GM21825 (cell line): ENCODE measurements around the gene SOD2.
"Not testable (repeated sequence)": the region's sequence is repeated elsewhere in the genome, so short reads cannot be mapped to it uniquely, and the experiment has no call there.

Experiments
- ATAC-seq: cut with Tn5 transposase; IDR thresholded peaks from one replicate; pipeline ENCODE4 v1.9.1; 2021; ENCODE audit warnings: mild to moderate bottlenecking, moderate library complexity; ENCODE audit not compliant: unreplicated experiment

The SOD2 gene

DNA sequence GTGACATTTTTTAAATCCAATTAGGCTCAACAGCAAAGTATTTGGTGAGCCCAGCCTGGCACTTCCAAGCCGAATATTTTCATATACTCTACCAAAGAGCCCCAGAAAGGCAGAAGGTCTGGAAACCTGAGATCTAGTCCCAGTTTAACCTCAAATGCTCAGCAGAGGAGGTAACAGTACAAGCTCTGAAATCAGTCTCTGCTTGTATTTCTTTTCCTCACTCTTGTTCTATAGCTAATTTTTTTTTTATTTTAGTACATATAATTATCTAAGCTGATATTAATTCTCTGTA is 9.1 kb downstream of the SOD2 start:
- ATAC-seq: no peak

DNA sequence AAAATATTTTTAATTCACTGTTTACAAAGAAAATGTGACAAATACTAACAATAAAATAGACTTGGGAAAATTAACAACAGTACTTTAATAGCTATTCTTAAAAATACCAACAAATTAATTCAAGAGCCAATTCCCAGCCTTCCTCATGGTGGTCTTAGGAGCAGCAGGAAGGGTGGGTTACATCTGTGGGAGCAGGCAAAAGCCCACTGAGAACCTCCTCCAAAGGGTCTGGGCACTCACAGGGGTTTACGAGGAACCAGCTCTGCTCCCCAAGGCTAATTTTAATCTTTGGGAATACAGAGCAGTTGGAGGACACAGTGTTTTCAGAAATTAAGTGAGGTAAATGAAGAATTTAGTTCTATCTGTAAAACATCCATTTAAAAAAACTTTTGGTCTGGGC is 10.2 kb downstream of the SOD2 start:
- ATAC-seq: no peak

DNA sequence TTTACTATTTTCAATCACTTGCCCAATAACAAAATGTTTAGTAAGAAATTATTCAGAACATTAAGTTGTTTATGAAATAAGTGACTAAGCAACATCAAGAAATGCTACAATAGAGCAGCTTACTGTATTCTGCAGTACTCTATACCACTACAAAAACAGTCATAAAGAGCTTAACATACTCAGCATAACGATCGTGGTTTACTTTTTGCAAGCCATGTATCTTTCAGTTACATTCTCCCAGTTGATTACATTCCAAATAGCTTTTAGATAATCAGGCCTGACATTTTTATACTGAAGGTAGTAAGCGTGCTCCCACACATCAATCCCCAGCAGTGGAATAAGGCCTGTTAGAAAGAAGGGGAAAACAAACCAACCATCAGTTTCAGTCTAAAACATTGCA is 10.7 kb downstream of the SOD2 start:
- ATAC-seq: no peak

- ATAC-seq: no peak
Measured at GRCh38 chr6:159681191-159681880, 11.7 kb downstream of the SOD2 start.

DNA sequence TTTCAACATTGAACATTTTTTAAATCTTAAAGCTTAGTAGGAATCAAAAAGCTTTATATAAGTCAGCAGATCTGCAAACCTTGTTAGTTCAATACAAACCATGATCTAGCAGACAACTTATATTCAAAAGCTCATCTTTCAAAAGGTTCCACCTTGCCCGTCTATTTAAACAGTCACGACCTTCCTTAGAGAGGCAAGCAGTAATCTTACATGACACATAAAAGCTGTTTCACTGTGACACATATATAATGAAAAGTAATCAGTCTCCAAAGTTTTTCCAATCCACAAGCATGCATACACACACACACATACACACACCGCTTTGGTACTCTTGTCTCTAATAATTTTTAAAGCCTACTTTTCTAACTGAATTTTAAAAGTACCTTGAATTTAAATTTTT is 12.9 kb downstream of the SOD2 start:
- ATAC-seq: no peak

- ATAC-seq: no peak
Measured at GRCh38 chr6:159679091-159680077, 13.7 kb downstream of the SOD2 start.

DNA sequence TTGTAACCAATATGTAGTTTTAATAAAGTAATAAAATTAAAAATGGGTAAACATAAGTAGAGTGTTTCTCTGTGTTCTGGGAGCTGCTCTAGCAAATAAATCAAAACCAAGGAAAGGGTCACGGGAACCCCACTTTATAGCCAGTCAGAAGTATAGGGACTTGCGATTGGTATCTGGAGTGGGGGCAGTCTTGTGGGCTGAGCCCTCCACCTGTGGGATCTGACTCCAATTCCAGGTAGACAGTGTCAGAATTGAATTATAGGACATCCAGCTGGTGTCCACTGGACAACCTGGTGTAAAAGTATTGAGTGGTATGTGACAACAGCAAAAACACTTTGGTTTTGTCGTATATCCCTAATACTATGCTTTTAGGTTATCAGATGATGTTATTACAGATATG is 14.5 kb downstream of the SOD2 start:
- ATAC-seq: no peak

DNA sequence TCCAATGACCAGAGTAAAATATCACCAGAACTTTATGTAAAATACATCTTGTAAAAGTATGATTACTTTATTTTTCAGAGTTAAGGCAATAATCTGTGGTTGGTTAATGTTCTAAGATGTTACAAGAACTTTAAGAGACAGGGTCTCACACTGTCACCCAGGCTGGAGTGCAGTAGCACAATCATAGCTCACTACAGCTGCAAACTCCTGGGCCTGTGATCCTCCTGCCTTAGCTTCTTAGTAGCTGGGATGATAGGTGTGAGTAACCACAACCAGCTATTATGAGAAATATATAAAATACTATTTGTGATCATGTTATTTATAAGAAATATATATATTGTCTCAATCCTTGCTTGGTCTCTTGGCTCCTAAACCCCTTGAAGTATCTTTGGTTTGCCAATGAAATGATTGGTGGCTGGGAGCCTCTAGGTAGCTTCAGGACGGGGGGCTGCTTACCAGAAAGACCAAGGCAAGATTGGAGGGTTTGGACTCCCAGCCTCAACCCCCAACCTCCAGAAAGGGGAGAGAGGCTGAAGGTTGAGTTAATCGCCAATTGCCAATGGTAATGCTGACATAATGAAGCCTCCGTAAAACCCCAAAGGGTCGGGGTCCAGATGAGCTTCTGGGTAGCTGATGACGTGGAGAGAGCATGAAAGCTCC is 15.4 kb downstream of the SOD2 start:
- ATAC-seq: no peak

DNA sequence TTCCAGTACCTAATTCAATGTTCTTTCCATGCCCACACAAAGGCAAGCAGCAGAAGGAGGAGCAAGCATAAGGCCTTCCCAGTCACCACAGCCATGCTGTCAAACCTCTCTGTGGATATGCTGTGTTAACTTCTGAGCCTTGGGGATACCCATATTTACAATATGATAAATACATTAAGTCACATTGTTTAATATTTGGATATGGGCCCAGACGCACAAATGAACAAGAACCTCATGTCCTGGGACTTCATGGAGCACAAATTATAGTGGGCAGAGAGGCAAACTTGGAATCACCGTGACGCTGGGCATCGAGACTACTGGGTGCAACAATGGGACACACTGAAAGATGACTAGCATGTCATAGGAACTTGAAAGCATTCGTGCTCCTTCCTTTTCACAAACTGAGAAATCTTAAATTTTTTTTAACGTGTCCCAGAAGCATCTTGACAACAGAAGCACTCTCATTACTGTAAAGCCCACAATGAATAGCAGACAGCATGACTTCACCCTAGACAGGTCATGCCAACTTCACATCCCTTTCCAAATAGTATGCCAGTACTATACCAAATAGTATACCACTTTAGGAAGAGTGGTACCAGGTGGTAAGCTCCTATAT is 16.0 kb downstream of the SOD2 start:
- no peak for ATAC-seq

DNA sequence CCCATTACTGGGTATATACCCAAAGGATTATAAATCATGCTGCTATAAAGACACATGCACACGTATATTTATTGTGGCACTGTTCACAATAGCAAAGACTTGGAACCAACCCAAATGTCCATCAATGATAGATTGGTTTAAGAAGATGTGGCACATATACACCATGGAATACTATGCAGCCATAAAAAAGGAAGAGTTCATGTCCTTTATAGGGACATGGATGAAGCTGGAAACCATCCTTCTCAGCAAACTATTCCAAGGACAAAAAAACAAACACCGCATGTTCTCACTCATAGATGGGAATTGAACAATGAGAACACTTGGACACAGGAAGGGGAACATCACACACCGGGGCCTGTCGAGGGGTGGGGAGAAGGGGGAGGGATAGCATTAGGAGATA is 16.8 kb downstream of the SOD2 start:
- not testable (repeated sequence) for ATAC-seq

DNA sequence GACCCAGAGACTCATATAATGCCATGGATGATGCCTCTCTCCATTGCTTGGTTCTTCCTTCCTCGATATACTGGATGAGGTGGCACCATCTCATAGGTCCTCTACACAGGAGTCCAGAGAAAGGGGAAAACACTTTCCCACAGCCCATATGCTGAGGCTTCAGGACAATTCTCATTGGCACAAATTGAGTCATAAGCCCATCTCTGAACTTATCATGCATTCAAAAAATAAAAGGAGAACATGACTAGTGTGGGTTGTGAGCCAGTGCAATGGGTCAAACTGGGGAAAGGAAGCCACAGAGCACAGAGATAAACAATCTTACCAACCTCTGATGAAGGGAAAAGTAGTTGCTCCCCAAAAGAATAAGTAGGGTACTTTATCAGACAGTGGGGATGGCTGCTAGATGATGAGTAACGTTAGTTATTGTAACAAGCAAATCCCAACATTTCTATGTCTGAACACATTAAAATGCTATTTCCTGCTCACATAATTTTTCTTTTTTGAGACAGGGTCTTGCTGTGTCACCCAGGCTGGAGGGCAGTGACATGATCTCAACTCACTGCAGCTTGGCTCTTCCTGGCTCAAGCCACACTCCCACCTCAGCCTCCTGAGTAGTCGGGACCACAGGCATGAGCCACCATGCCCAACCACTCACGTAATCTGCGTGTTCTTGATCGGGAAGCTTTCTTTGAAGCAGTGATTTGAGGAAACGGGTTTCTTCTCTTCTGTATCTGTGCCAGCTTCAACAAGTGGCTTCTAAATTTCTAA is 27.0 kb downstream of the SOD2 start:
- no peak for ATAC-seq

- ATAC-seq: not testable (repeated sequence)
Measured at GRCh38 chr6:159663368-159663889, 29.6 kb downstream of the SOD2 start.

DNA sequence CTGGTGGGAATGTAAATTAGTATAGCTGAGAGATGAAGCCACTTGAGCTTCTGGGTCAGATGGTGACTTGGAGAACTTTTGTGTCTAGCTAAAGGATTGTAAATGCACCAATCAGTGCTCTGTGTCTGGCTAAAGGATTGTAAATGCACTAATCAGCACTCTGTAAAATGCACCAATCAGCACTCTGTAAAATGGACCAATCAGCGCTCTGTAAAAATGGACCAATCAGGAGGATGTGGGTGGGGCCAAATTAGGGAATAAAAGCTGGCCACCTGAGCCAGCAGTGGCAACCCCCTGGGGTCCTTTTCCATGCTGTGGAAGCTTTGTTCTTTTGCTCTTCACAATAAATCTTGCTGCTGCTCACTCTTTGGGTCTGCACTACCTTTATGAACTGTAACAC is 31.1 kb downstream of the SOD2 start:
- ATAC-seq: not testable (repeated sequence)

- no peak for ATAC-seq
Measured at GRCh38 chr6:159655409-159655988, 37.5 kb downstream of the SOD2 start.

- no peak for ATAC-seq
Measured at GRCh38 chr6:159654483-159655098, 38.5 kb downstream of the SOD2 start.

DNA sequence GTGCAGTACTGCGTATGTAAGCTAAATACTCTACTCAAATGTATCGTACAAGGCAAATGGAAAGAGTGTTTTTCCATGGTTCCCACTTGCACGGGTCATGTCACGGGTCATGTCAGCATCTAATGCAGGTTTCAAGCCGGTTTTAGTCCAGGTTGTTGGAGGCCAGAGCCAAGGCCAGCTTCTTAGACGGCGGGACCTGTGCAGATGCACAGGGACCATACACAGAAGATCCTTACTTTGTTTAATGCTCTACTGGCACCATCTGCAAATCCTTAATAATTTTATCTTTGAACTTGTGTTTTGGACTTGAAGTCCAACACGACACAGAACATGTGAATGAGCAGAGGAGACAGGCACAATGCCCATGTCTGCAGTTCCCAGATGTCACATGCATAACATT is 42.7 kb downstream of the SOD2 start:
- no peak for ATAC-seq

- no peak for ATAC-seq
Measured at GRCh38 chr6:159649441-159649840, 43.6 kb downstream of the SOD2 start.

DNA sequence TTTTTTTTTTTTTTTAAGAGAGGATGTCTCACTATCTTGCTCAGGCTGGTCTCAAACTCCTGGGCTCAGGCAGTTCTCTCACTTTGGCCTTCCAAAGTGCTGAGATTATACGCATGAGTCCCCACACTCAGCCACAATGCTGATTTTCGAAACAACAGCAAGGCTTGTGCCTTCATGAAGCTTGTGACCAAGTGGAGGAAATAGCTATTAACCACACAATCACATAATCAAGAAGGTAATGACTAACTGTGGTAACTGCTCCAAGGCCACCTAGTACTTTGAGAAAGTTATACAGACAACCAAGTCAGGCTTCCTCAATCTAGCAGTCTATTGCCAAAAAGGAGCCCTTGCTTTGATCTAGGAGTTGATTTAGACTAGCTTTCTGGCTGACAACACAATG is 46.3 kb downstream of the SOD2 start:
- peak; percentile 98 for ATAC-seq

DNA sequence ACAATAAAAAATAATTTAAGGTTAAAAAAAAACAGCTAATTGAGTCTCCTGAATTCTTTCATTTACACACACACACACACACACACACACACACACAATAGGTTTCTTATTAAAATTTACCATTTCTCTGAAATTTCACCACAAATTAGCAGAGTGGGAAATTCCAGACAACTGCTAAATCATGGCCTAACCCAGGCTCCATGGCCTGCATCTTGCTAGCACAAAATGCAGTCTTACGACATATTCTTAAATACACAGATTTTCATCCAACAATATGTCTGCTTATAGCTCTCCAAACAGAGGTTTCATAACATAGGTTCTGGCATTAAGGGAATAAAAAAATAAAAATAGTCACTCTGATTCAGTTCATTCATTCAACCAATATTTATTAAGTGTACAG is 46.9 kb downstream of the SOD2 start:
- no peak for ATAC-seq

GRCh38 chr6:159645640-159646039 is 47.4 kb downstream of the SOD2 start:
- ATAC-seq: no peak
